Activated CD4-positive, alpha-beta T cell treated with anti-CD3 and anti-CD28 coated beads, Interleukin-2, amount 50 U/mL, for 1 hour (primary cell): ENCODE data around the gene GPR158.

Source experiments
- DNase-seq: peaks from one replicate; pipeline ENCODE4 v3.0.0-alpha.2; 2020

Gene GPR158

GRCh38 chr10:25508112-25508815, 333.5 kb downstream of the GPR158 start:
- DNase-seq, result no peak

- no peak for DNase-seq
Measured at GRCh38 chr10:25509151-25509550, 334.4 kb downstream of the GPR158 start.

- DNase-seq, result no peak
Measured at GRCh38 chr10:25522294-25522693, 347.5 kb downstream of the GPR158 start.

- no peak for DNase-seq
Measured at GRCh38 chr10:25522946-25523608, 348.3 kb downstream of the GPR158 start.

GRCh38 chr10:25530306-25530705, 355.5 kb downstream of the GPR158 start:
- DNase-seq, result no peak

GRCh38 chr10:25531457-25532061, 356.8 kb downstream of the GPR158 start:
- DNase-seq, result no peak

- DNase-seq, result no peak
Measured at GRCh38 chr10:25532213-25532612, 357.4 kb downstream of the GPR158 start.

GRCh38 chr10:25536027-25536426, 361.2 kb downstream of the GPR158 start:
- DNase-seq, result no peak

GRCh38 chr10:25547382-25547781, 372.6 kb downstream of the GPR158 start:
- no peak for DNase-seq

- no peak for DNase-seq
Measured at GRCh38 chr10:25552283-25552919, 377.6 kb downstream of the GPR158 start.

- DNase-seq, result no peak
Measured at GRCh38 chr10:25555865-25556264, 381.1 kb downstream of the GPR158 start.

- DNase-seq, result no peak
Measured at GRCh38 chr10:25556457-25556856, 381.7 kb downstream of the GPR158 start.

GRCh38 chr10:25557136-25557535, 382.3 kb downstream of the GPR158 start:
- DNase-seq, result no peak

- no peak for DNase-seq
Measured at GRCh38 chr10:25561758-25562157, 387.0 kb downstream of the GPR158 start.

GRCh38 chr10:25562547-25562946, 387.7 kb downstream of the GPR158 start:
- DNase-seq, result no peak

- DNase-seq, result no peak
Measured at GRCh38 chr10:25564351-25564750, 389.6 kb downstream of the GPR158 start.

GRCh38 chr10:25565570-25565969, 390.8 kb downstream of the GPR158 start:
- no peak for DNase-seq

- DNase-seq, result no peak
Measured at GRCh38 chr10:25573316-25573715, 398.5 kb downstream of the GPR158 start.

GRCh38 chr10:25575343-25575742, 400.5 kb downstream of the GPR158 start:
- no peak for DNase-seq

GRCh38 chr10:25578061-25578460, 403.3 kb downstream of the GPR158 start:
- no peak for DNase-seq

- DNase-seq, result no peak
Measured at GRCh38 chr10:25582961-25583360, 408.2 kb downstream of the GPR158 start.

GRCh38 chr10:25600651-25601050, 425.9 kb downstream of the GPR158 start:
- no peak for DNase-seq

GRCh38 chr10:25604591-25604990, 429.8 kb downstream of the GPR158 start:
- no peak for DNase-seq

GRCh38 chr10:25614652-25615051, 439.9 kb downstream of the GPR158 start:
- DNase-seq, result no peak
